SK-N-SH (cell line): Measurements from ENCODE around the gene MTA3. TPM values are rescaled to one million over a fixed set of nuclear protein-coding genes. Genes with fewer than 3 reads are reported as not detected.

Source experiments
- CTCF ChIA-PET: fragments of 300-600, 350-600 bp; formaldehyde crosslinking; extraction: SDS; loops from one replicate; lab custom pipeline; 2021; lab: Yijun Ruan, JAX
- POLR2A ChIA-PET: fragments of 350-600 bp; sonication (Branson Sonifier 250); formaldehyde crosslinking; extraction: SDS; loops from one replicate; lab custom pipeline; 2020; ENCODE audit warnings: antibody characterized with exemption, inconsistent platforms; lab: Yijun Ruan, JAX
- DNase-seq: peaks from one replicate; pipeline ENCODE4 v3.0.0; 2012
- H2AFZ ChIP-seq: fragments of 200-600 bp; sonication (generic); 2 replicates; pipeline ENCODE4 v1.8.1; 2016; ENCODE audit warnings: antibody characterized with exemption, mild to moderate bottlenecking, low read depth
- H3F3A ChIP-seq: fragments of 200-600 bp; sonication (generic); replicated peaks from 2 replicates; pipeline ENCODE3; 2016; ENCODE audit warnings: antibody characterized with exemption, mild to moderate bottlenecking; ENCODE audit not compliant: insufficient read depth
- H3K27ac ChIP-seq, 2 experiments: fragments of 200-500 bp in 1 of 2; fragments of 200-600 bp in 1 of 2; sonication (Bioruptor generic) in 1 of 2; sonication (generic), shearing (Covaris generic) in 1 of 2; 2 replicates each; pipeline versions ENCODE4 v1.5.1 to v1.6.1; 2014 to 2016; ENCODE audit warnings: low read depth in 2 of 2, inconsistent platforms in 1 of 2, low read length in 1 of 2, mild to moderate bottlenecking in 1 of 2, mixed read lengths in 1 of 2
- H3K27me3 ChIP-seq: fragments of 200-600 bp; sonication (generic), shearing (Covaris generic); 2 replicates; pipeline ENCODE4 v1.6.1; 2016; ENCODE audit warnings: mixed run types; ENCODE audit not compliant: insufficient read depth
- H3K36me3 ChIP-seq, 2 experiments: fragments of 200-500 bp in 1 of 2; fragments of 200-600 bp in 1 of 2; sonication (Bioruptor generic) in 1 of 2; sonication (generic) in 1 of 2; replicated peaks in 1 of 2; 2 replicates each; pipeline versions ENCODE3 to v1.5.1; 2014 to 2016; ENCODE audit warnings: low read length in 1 of 2, mild to moderate bottlenecking in 1 of 2; ENCODE audit not compliant: insufficient read depth in 2 of 2, control insufficient read depth in 1 of 2
- H3K4me1 ChIP-seq, 2 experiments: fragments of 200-500 bp in 1 of 2; fragments of 200-600 bp in 1 of 2; sonication (Bioruptor generic) in 1 of 2; sonication (generic), shearing (Covaris generic) in 1 of 2; 2 replicates each; pipeline versions ENCODE4 v1.5.1 to v1.6.1; 2014 to 2016; ENCODE audit warnings: low read depth in 1 of 2, low read length in 1 of 2, mixed run types in 1 of 2; ENCODE audit not compliant: insufficient read depth in 2 of 2, control insufficient read depth in 1 of 2
- H3K4me2 ChIP-seq: fragments of 200-600 bp; sonication (generic), shearing (Covaris generic); 2 replicates; pipeline ENCODE4 v1.6.1; 2017; ENCODE audit warnings: mixed run types
- H3K4me3 ChIP-seq, 2 experiments: fragments of 200-500 bp in 1 of 2; fragments of 200-600 bp in 1 of 2; sonication (Bioruptor generic) in 1 of 2; sonication (generic), shearing (Covaris generic) in 1 of 2; 2 replicates each; pipeline versions ENCODE4 v1.5.1 to v1.8.1; 2014 to 2016; ENCODE audit warnings: low read depth in 2 of 2, inconsistent platforms in 1 of 2, low read length in 1 of 2, mild to moderate bottlenecking in 1 of 2, mixed read lengths in 1 of 2, moderate library complexity in 1 of 2
- H3K79me2 ChIP-seq: fragments of 200-600 bp; sonication (generic); 2 replicates; pipeline ENCODE4 v1.8.1; 2017; ENCODE audit warnings: mild to moderate bottlenecking; ENCODE audit not compliant: insufficient read depth
- H3K9ac ChIP-seq: fragments of 200-600 bp; sonication (generic); 2 replicates; pipeline ENCODE4 v1.6.1; 2017; ENCODE audit warnings: mixed run types
- H3K9me2 ChIP-seq: fragments of 200-600 bp; sonication (generic); 2 replicates; pipeline ENCODE4 v1.6.1; 2017; ENCODE audit warnings: mixed run types
- H3K9me3 ChIP-seq: fragments of 200-600 bp; sonication (generic); 2 replicates; pipeline ENCODE4 v1.6.1; 2017; ENCODE audit warnings: mixed run types, mild to moderate bottlenecking, moderate library complexity
- H4K20me1 ChIP-seq: fragments of 200-600 bp; sonication (generic); 2 replicates; pipeline ENCODE4 v1.6.1; 2017; ENCODE audit warnings: mild to moderate bottlenecking, mixed run types; ENCODE audit not compliant: insufficient read depth
- CTCF ChIP-seq: fragments of 200-600 bp; sonication (generic); IDR thresholded peaks from 2 replicates; pipeline ENCODE4 v1.6.1; 2017; ENCODE audit warnings: antibody characterized with exemption, mild to moderate bottlenecking, moderate library complexity
- ELF1 ChIP-seq: IDR thresholded peaks from 2 replicates; pipeline ENCODE4 v1.4.0; 2012
- EP300 ChIP-seq, 2 experiments: IDR thresholded peaks; 2 replicates each; pipeline versions ENCODE4 v1.4.0 to v1.6.1; 2012; ENCODE audit warnings: borderline replicate concordance in 1 of 2, low read depth in 1 of 2, low read length in 1 of 2
- EZH2phosphoT487 ChIP-seq: fragments of 200-600 bp; sonication (generic); IDR thresholded peaks from 2 replicates; pipeline ENCODE4 v1.6.1; 2017; ENCODE audit warnings: low read depth, mixed run types, mild to moderate bottlenecking, antibody characterized with exemption, moderate library complexity, borderline replicate concordance
- FOXJ3 ChIP-seq: sonication (generic); formaldehyde crosslinking; IDR thresholded peaks from 2 replicates; pipeline ENCODE4 v1.5.1; 2020; ENCODE audit warnings: mild to moderate bottlenecking, missing genetic modification reagents
- GATA2 ChIP-seq: sonication (generic); formaldehyde crosslinking; IDR thresholded peaks from 2 replicates; pipeline ENCODE4 v1.5.0; 2020; ENCODE audit warnings: mild to moderate bottlenecking, missing genetic modification reagents
- MEF2A ChIP-seq: IDR thresholded peaks from 2 replicates; pipeline ENCODE4 v1.4.0; 2012; ENCODE audit warnings: low read depth, borderline replicate concordance
- MXI1 ChIP-seq: IDR thresholded peaks from 2 replicates; pipeline ENCODE4 v1.6.1; 2012; ENCODE audit warnings: mild to moderate bottlenecking, low read depth, low read length, improper control_type of control experiment
- NRF1 ChIP-seq: IDR thresholded peaks from 2 replicates; pipeline ENCODE4 v1.6.1; 2012; ENCODE audit warnings: low read depth, mild to moderate bottlenecking, low read length
- POLR2AphosphoS5 ChIP-seq: IDR thresholded peaks from 2 replicates; pipeline ENCODE4 v1.6.1; 2012; ENCODE audit warnings: low read depth, low read length
- RCOR1 ChIP-seq: fragments of 150-350 bp; IDR thresholded peaks from 2 replicates; pipeline ENCODE4 v1.6.1; 2017; ENCODE audit warnings: antibody characterized with exemption, low read length
- REST ChIP-seq: IDR thresholded peaks from 2 replicates; pipeline ENCODE4 v1.6.1; 2012; ENCODE audit warnings: mild to moderate bottlenecking, low read depth, low read length, moderate library complexity
- SIN3A ChIP-seq: IDR thresholded peaks from 2 replicates; pipeline ENCODE4 v1.6.1; 2012; ENCODE audit warnings: low read depth, mild to moderate bottlenecking, low read length, moderate library complexity, borderline replicate concordance
- SMC3 ChIP-seq: IDR thresholded peaks from 2 replicates; pipeline ENCODE4 v1.6.1; 2012; ENCODE audit warnings: low read depth, low read length, improper control_type of control experiment
- USF1 ChIP-seq: IDR thresholded peaks from 2 replicates; pipeline ENCODE4 v1.4.0; 2012; ENCODE audit warnings: low read depth, borderline replicate concordance
- WGBS: methylation state at CpG from one replicate; pipeline ENCODE4 v1.1.6; 2017; ENCODE audit warnings: low lambda C conversion rate; 5-methylcytosine and 5-hydroxymethylcytosine counted together
- polyA plus RNA-seq, 3 experiments: library from polyadenylated mRNA; depleted of rRNA; stranded (reverse); fragments of >200 nt; gene quantifications; 2 replicates each; pipeline ENCODE4 v1.2.3, GENCODE V29; 2012
- TF ChIP-seq, protein P1 (sequence below): fragments of 150-350 bp; IDR thresholded peaks from 2 replicates; pipeline ENCODE4 v1.6.1; 2017; ENCODE audit warnings: antibody characterized with exemption, low read length, low read depth, borderline replicate concordance

Gene MTA3
- polyA plus RNA-seq, 1 of the 3 experiments (the other 2 are of a cell fraction): 30.8 TPM

DNA sequence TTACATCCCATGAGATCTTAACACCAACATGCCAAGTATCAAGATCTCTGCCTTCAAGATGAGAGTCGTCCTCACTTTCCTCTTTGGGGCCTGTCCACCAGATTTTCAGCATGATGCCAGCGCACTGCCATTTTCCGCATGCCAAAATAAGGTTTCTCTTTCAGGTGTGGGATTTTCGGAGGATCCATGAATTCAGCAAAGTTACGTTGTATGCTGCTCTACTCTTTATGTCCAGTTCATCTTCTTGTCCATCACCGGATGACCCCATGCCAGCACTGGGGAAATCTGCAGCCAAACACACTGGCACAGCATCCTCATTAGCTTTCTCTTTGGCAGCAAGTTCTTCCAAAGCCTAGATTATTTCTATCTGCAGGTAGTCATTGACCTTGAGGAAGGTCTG is 228.8 kb downstream of the MTA3 start:
- CTCF ChIA-PET: interaction anchor here (1.1 to 1.3 kb wide), 4 partner anchors 11 to 28 kb away, joined by 3 to 5 read pairs (median 3); no protein-coding TSS in a partner anchor

More for the DNA sequence above, 228.8 kb downstream of the MTA3 start:
- H3F3A ChIP-seq: no peaks in the 10 kb centered on the region
- POLR2A ChIA-PET: interaction anchor here (2.1 kb wide), 1 partner anchor 13 kb away, joined by 6 read pairs; no protein-coding TSS in a partner anchor
- no peak overlapping the region for H2AFZ ChIP-seq
- no peak for DNase-seq
- no peaks in the 10 kb centered on the region for H3K27me3 ChIP-seq
- H3K36me3 ChIP-seq: no peaks in the 10 kb centered on the region
- no peaks in the 10 kb centered on the region for H3K79me2 ChIP-seq
- no peak overlapping the region for H3K4me3 ChIP-seq
- H3K27ac ChIP-seq: no peak overlapping the region
- H3K4me1 ChIP-seq: peaks cover 0 to 3% of the 10 kb centered on the region in 2 experiments; a peak in 1 of 4 replicates
- TF ChIP-seq USF1 (no peak), MEF2A (no peak), REST (no peak), NRF1 (no peak), SMC3 (no peak), GATA2 (CRISPR knock-in tag) (no peak), SIN3A (no peak), EP300 (IDR thresholded peaks at IDR 0.05; ENCODE audit: borderline replicate concordance in 1 of 2, low read depth in 1 of 2, low read length in 1 of 2) (no peak), EZH2phosphoT487 (no peak), RCOR1 (no peak), ELF1 (no peak), MXI1 (no peak), POLR2AphosphoS5 (no peak), CTCF (no peak), FOXJ3 (CRISPR knock-in tag) (no peak)
- TF ChIP-seq, protein P1, sequence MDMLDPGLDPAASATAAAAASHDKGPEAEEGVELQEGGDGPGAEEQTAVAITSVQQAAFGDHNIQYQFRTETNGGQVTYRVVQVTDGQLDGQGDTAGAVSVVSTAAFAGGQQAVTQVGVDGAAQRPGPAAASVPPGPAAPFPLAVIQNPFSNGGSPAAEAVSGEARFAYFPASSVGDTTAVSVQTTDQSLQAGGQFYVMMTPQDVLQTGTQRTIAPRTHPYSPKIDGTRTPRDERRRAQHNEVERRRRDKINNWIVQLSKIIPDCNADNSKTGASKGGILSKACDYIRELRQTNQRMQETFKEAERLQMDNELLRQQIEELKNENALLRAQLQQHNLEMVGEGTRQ: no peak
- WGBS: 76% methylated on average over 6 of the region's 6 CpGs
- no peaks in the 10 kb centered on the region for H3K9me2 ChIP-seq
- no peaks in the 10 kb centered on the region for H3K9me3 ChIP-seq
- H3K9ac ChIP-seq: no peak overlapping the region
- H3K4me2 ChIP-seq: no peak overlapping the region
- H4K20me1 ChIP-seq: no peaks in the 10 kb centered on the region
